GM23248 (cell line): ENCODE results near the gene RPL29.

Experiments
- EZH2 ChIP-seq: fragments of 200-600 bp; sonication (generic); IDR thresholded peaks from 2 replicates; pipeline ENCODE4 v1.6.1; 2018; ENCODE audit warnings: antibody characterized with exemption, mild to moderate bottlenecking; ENCODE audit not compliant: insufficient read depth, poor library complexity, severe bottlenecking
- EZH2phosphoT487 ChIP-seq: fragments of 200-600 bp; sonication (generic); IDR thresholded peaks from 2 replicates; pipeline ENCODE4 v1.6.1; 2018; ENCODE audit warnings: antibody characterized with exemption, moderate library complexity, mild to moderate bottlenecking, low read depth; ENCODE audit not compliant: insufficient read depth

- TF ChIP-seq EZH2phosphoT487: no peak
- TF ChIP-seq EZH2: no peak
Observed at GRCh38 chr3:51987568-51987967, 8.1 kb downstream of the RPL29 start.
